Measurements from ENCODE around the gene ALDH3A2.

Gene ALDH3A2

DNA sequence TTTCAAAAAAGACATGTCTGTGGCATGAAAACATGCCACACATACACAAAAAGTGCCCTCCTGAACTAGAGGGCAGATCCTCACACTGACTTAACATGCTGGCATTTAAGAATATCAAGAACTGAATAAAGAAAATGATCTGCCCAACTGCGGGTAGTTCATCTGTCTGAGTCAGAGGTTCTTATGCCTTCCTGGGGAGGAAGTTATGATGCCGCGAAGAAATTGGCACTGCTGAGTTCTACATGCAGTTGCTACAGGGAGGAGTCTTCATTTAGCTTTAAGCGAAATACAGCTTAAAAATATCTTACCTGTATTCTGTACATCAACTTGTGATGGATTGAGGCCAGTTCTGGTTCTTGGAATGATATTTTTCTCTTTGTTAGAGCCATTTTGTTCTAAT lies 6.3 kb downstream of the ALDH3A2 start:
- Histone ChIP-seq H3K4me3 (ENCODE audit: severe bottlenecking) (no peak overlapping the region), H3K36me3 (ENCODE audit: low read depth) (peaks cover 76% of the 10 kb centered on the region), H3K27me3 (ENCODE audit: insufficient read depth, poor library complexity, severe bottlenecking) (no peaks in the 10 kb centered on the region), H3K27ac (ENCODE audit: poor library complexity, severe bottlenecking) (no peak overlapping the region), H3K9me3 (ENCODE audit: severe bottlenecking) (no peaks in the 10 kb centered on the region), H3K4me1 (ENCODE audit: insufficient read depth, poor library complexity, severe bottlenecking) (peaks cover 26% of the 10 kb centered on the region)
- TF ChIP-seq, protein P1, sequence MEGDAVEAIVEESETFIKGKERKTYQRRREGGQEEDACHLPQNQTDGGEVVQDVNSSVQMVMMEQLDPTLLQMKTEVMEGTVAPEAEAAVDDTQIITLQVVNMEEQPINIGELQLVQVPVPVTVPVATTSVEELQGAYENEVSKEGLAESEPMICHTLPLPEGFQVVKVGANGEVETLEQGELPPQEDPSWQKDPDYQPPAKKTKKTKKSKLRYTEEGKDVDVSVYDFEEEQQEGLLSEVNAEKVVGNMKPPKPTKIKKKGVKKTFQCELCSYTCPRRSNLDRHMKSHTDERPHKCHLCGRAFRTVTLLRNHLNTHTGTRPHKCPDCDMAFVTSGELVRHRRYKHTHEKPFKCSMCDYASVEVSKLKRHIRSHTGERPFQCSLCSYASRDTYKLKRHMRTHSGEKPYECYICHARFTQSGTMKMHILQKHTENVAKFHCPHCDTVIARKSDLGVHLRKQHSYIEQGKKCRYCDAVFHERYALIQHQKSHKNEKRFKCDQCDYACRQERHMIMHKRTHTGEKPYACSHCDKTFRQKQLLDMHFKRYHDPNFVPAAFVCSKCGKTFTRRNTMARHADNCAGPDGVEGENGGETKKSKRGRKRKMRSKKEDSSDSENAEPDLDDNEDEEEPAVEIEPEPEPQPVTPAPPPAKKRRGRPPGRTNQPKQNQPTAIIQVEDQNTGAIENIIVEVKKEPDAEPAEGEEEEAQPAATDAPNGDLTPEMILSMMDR (IDR thresholded peaks at IDR 0.05; ENCODE audit: poor library complexity, severe bottlenecking): no peak
- no peak for DNase-seq (ENCODE audit: low spot score)
- ATAC-seq (ENCODE audit: low read depth): no peak

DNA sequence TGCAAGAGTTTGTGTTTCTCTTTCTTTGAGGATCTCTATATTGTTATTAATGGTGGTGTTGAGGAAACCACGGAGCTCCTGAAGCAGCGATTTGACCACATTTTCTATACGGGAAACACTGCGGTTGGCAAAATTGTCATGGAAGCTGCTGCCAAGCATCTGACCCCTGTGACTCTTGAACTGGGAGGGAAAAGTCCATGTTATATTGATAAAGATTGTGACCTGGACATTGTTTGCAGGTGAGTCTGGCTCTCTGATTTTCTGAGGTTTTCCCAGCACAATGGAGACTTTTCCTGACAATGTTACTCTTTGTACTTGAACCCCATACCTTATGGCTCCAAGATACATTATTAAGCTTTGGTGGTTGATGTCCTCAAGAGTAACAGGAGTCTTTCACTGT lies 7.8 kb downstream of the ALDH3A2 start:
- DNase-seq (ENCODE audit: low spot score) (no peak), ATAC-seq (ENCODE audit: low read depth) (no peak)
- H3K4me1 ChIP-seq (ENCODE audit: insufficient read depth, poor library complexity, severe bottlenecking): peaks cover 14% of the 10 kb centered on the region
- H3K27ac ChIP-seq (ENCODE audit: poor library complexity, severe bottlenecking): no peak overlapping the region
- no peaks in the 10 kb centered on the region for H3K9me3 ChIP-seq (ENCODE audit: severe bottlenecking)
- no peak overlapping the region for H3K4me3 ChIP-seq (ENCODE audit: severe bottlenecking)
- no peaks in the 10 kb centered on the region for H3K27me3 ChIP-seq (ENCODE audit: insufficient read depth, poor library complexity, severe bottlenecking)
- H3K36me3 ChIP-seq (ENCODE audit: low read depth): peaks cover 77% of the 10 kb centered on the region
- TF ChIP-seq, protein P1 (IDR thresholded peaks at IDR 0.05; ENCODE audit: poor library complexity, severe bottlenecking): no peak

DNA sequence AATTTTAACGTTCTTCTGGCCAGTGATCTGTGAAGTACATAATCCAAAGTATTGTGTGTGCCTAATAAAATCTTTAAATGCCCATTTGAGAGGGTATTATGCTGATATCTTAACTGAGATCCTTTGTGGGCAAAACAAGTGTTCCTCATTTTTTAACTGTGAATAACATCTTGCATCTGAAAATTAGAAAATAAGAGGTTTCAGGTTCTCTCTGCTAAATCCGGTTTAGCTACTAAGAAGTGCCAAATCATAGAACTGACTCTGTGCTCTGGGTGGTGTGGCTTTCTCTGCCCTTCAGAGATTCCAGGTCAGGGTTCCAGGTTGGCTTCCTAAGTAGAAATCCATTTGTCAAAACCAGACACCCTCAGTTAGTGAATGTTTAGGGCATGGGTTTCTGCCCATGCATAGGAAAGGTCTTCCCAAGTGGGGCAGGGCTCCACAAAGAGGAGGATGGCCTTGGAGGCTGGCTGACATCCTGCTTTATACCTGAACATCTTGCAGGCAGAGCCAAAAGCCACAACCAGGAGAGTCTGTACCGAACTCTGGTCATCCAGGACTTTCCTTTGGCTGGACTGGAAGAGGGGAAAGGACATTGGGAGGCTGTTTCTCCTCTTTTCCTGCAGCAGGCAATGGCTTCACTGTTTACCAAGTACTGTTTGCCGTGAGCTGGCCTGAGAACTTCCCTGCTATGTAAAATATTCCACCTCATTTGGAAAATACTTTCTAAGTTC lies 8.5 kb downstream of the ALDH3A2 start:
- peaks cover 72% of the 10 kb centered on the region for H3K36me3 ChIP-seq (ENCODE audit: low read depth)
- H3K27me3 ChIP-seq (ENCODE audit: insufficient read depth, poor library complexity, severe bottlenecking): no peaks in the 10 kb centered on the region
- DNase-seq (ENCODE audit: low spot score) (no peak), ATAC-seq (ENCODE audit: low read depth) (no peak)
- H3K4me3 ChIP-seq (ENCODE audit: severe bottlenecking): no peak overlapping the region
- no peak overlapping the region for H3K27ac ChIP-seq (ENCODE audit: poor library complexity, severe bottlenecking)
- TF ChIP-seq, protein P1 (IDR thresholded peaks at IDR 0.05; ENCODE audit: poor library complexity, severe bottlenecking): no peak
- no peaks in the 10 kb centered on the region for H3K9me3 ChIP-seq (ENCODE audit: severe bottlenecking)
- peaks cover 7% of the 10 kb centered on the region for H3K4me1 ChIP-seq (ENCODE audit: insufficient read depth, poor library complexity, severe bottlenecking)

DNA sequence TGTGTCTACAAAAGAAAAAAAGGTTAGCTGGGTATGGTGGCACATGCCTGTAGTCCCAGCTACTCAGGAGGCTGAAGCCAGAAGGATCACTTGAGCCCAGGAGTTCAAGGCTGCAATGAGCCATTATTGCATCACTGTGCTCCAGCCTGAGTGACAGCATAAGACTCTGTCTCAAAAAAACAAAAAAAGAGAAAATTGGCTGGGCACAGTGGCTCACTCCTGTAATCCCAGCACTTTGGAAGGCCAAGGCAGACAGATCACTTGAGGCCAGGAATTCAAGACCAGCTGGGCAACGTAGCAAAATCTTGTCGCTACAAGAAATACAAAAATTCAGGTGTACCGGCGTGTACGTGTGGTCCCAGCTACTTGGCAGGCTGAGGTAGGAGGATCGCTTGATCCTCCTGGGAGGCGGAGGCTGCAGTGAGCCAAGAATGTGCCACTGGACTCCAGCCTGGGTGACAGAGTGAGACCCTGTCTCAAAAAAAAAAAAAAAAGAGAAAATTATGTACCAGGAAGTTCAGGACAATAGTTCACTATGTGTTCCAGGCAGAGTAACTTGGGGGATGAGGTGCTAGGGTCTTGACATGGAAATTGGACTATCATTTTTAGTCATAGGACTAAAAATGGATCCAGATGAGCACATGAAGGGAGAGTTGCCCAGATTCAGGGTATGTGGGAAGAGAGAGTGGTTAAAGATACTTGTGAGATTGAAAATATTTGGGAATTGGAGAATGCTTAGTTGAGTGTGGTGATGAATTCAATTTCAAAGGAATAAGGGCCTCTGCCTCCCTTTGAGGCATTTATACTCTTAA lies 11.0 kb downstream of the ALDH3A2 start:
- Histone ChIP-seq H3K4me3 (ENCODE audit: severe bottlenecking) (no peak overlapping the region), H3K27me3 (ENCODE audit: insufficient read depth, poor library complexity, severe bottlenecking) (no peaks in the 10 kb centered on the region), H3K36me3 (ENCODE audit: low read depth) (peaks cover 68% of the 10 kb centered on the region), H3K4me1 (ENCODE audit: insufficient read depth, poor library complexity, severe bottlenecking) (no peaks in the 10 kb centered on the region), H3K27ac (ENCODE audit: poor library complexity, severe bottlenecking) (no peak overlapping the region), H3K9me3 (ENCODE audit: severe bottlenecking) (no peaks in the 10 kb centered on the region)
- ATAC-seq (ENCODE audit: low read depth) (no peak), DNase-seq (ENCODE audit: low spot score) (no peak)
- TF ChIP-seq, protein P1 (IDR thresholded peaks at IDR 0.05; ENCODE audit: poor library complexity, severe bottlenecking): no peak

All from RWPE2 (cell line).